GM23338 (cell line): ENCODE results near the gene RP2. TPM values are rescaled to one million over a fixed set of nuclear protein-coding genes. Genes with fewer than 3 reads are reported as not detected.

Experiments used
- ATAC-seq: fragments of 200-7000 bp; cut with Tn5 transposase; 3 replicates; pipeline ENCODE4 v1.9.1; 2020
- DNase-seq: peaks from one replicate; pipeline ENCODE4 v3.0.0-alpha.2; 2015; ENCODE audit warnings: low spot score
- H2AFZ ChIP-seq: fragments of 200-600 bp; sonication (generic); 2 replicates; pipeline ENCODE4 v1.8.0; 2016; ENCODE audit warnings: antibody characterized with exemption, mild to moderate bottlenecking, moderate library complexity
- H3F3A ChIP-seq: fragments of 200-600 bp; sonication (generic); replicated peaks from 2 replicates; pipeline ENCODE4 v1.8.0; 2017; ENCODE audit warnings: antibody characterized with exemption, mixed run types, low read depth
- H3K27ac ChIP-seq: fragments of 200-600 bp; sonication (generic); 2 replicates; pipeline ENCODE4 v1.6.1; 2016; ENCODE audit warnings: low read depth
- H3K27me3 ChIP-seq: fragments of 200-600 bp; sonication (generic); 2 replicates; pipeline ENCODE4 v1.8.0; 2016; ENCODE audit warnings: mild to moderate bottlenecking, mixed run types, moderate library complexity; ENCODE audit not compliant: insufficient read depth
- H3K36me3 ChIP-seq: fragments of 200-600 bp; sonication (generic); 2 replicates; pipeline ENCODE4 v1.8.0; 2016; ENCODE audit warnings: mild to moderate bottlenecking; ENCODE audit not compliant: insufficient read depth
- H3K4me1 ChIP-seq: fragments of 200-600 bp; sonication (generic); 2 replicates; pipeline ENCODE4 v1.8.0; 2016; ENCODE audit warnings: mild to moderate bottlenecking, moderate library complexity; ENCODE audit not compliant: insufficient read depth
- H3K4me2 ChIP-seq: fragments of 200-600 bp; sonication (generic); 2 replicates; pipeline ENCODE4 v1.7.1; 2017; ENCODE audit warnings: mixed run types
- H3K4me3 ChIP-seq: fragments of 200-600 bp; sonication (generic); 2 replicates; pipeline ENCODE4 v1.6.1; 2016; ENCODE audit warnings: mixed run types
- H3K79me2 ChIP-seq: fragments of 200-600 bp; sonication (generic); replicated peaks from 2 replicates; pipeline ENCODE4 v1.8.0; 2017; ENCODE audit warnings: mild to moderate bottlenecking; ENCODE audit not compliant: insufficient read depth
- H3K9me2 ChIP-seq: fragments of 200-600 bp; sonication (generic); 2 replicates; pipeline ENCODE4 v1.8.0; 2017; ENCODE audit not compliant: insufficient read depth
- H4K20me1 ChIP-seq: fragments of 200-600 bp; sonication (generic); replicated peaks from 2 replicates; pipeline ENCODE4 v1.8.0; 2017; ENCODE audit warnings: mild to moderate bottlenecking; ENCODE audit not compliant: insufficient read depth
- H3K27ac Mint-ChIP-seq: 2 replicates; pipeline ENCODE4 v1.8.0; 2020; ENCODE audit warnings: inconsistent platforms, mild to moderate bottlenecking, moderate library complexity, mixed read lengths
- H3K27me3 Mint-ChIP-seq: 3 replicates; pipeline ENCODE4 v1.8.0; 2022; ENCODE audit warnings: low read depth, mild to moderate bottlenecking, moderate library complexity, mixed read lengths, inconsistent platforms; ENCODE audit not compliant: insufficient read depth, poor library complexity
- H3K36me3 Mint-ChIP-seq: 3 replicates; pipeline ENCODE4 v1.8.0; 2021; ENCODE audit warnings: low read depth, mild to moderate bottlenecking, inconsistent platforms, moderate library complexity, mixed read lengths
- H3K4me1 Mint-ChIP-seq: 3 replicates; pipeline ENCODE4 v1.8.0; 2020; ENCODE audit warnings: mild to moderate bottlenecking, inconsistent platforms, mixed read lengths
- H3K4me3 Mint-ChIP-seq: 3 replicates; pipeline ENCODE4 v1.8.0; 2021; ENCODE audit warnings: moderate library complexity, mild to moderate bottlenecking, inconsistent platforms, mixed read lengths
- H3K9me3 Mint-ChIP-seq: 3 replicates; pipeline ENCODE4 v1.8.0; 2020; ENCODE audit warnings: moderate library complexity, mild to moderate bottlenecking, inconsistent platforms, mixed read lengths
- CREB1 ChIP-seq: fragments of 250-450 bp; sonication (Bioruptor Pico); IDR thresholded peaks from 2 replicates; pipeline ENCODE4 v1.5.0; 2020; ENCODE audit warnings: low read depth, mild to moderate bottlenecking, moderate library complexity
- CTCF ChIP-seq, 2 experiments: fragments of 200-600 bp in 1 of 2; sonication (generic) in 1 of 2; conservative IDR thresholded peaks; 2 replicates each; pipeline versions ENCODE4 v1.5.1 to v1.6.1; 2016 to 2017; ENCODE audit warnings: antibody characterized with exemption in 2 of 2, low read depth in 2 of 2, mild to moderate bottlenecking in 2 of 2, moderate library complexity in 1 of 2
- ETS1 ChIP-seq: IDR thresholded peaks from 2 replicates; pipeline ENCODE4 v1.6.1; 2016; ENCODE audit warnings: antibody characterized with exemption
- EZH2phosphoT487 ChIP-seq: fragments of 200-600 bp; sonication (generic); IDR thresholded peaks from one replicate; pipeline ENCODE4 v1.8.1; 2018; ENCODE audit warnings: antibody characterized with exemption; ENCODE audit not compliant: unreplicated experiment
- JUNB ChIP-seq: IDR thresholded peaks from one replicate; pipeline ENCODE4 v1.6.1; 2016; ENCODE audit warnings: antibody characterized with exemption; ENCODE audit not compliant: unreplicated experiment
- NANOG ChIP-seq: IDR thresholded peaks from 2 replicates; pipeline ENCODE4 v1.6.1; 2016; ENCODE audit warnings: antibody characterized with exemption, borderline replicate concordance
- STAT1 ChIP-seq: IDR thresholded peaks from one replicate; pipeline ENCODE4 v1.6.1; 2016; ENCODE audit warnings: antibody characterized with exemption; ENCODE audit not compliant: unreplicated experiment
- ZNF114 ChIP-seq: fragments of 250-450 bp; sonication (Bioruptor Pico); IDR thresholded peaks from 2 replicates; pipeline ENCODE4 v1.5.0; 2020; ENCODE audit warnings: mild to moderate bottlenecking, moderate library complexity
- ZNF331 ChIP-seq: fragments of 250-450 bp; sonication (Bioruptor Pico); IDR thresholded peaks from 2 replicates; pipeline ENCODE4 v1.5.0; 2020; ENCODE audit warnings: low read depth, mild to moderate bottlenecking, moderate library complexity
- polyA plus RNA-seq: library from polyadenylated mRNA; unstranded; fragments of >200 nt; fragmentation: Nextera tagmentation; extraction: Ambion mirVana; gene quantifications from 2 replicates; pipeline ENCODE4 v1.2.1, GENCODE V29; 2016
- total RNA-seq: library from RNA; depleted of rRNA; stranded (reverse); fragments of >200 nt; shearing (Covaris generic); gene quantifications from 2 replicates; pipeline ENCODE4 v1.2.3, GENCODE V29; 2014
- TF ChIP-seq, protein P1 (sequence below): IDR thresholded peaks from one replicate; pipeline ENCODE4 v1.6.1; 2018; ENCODE audit warnings: antibody characterized with exemption; ENCODE audit not compliant: unreplicated experiment

The RP2 gene
- total and polyA plus RNA-seq, 2 experiments from 2014 or later, result 4.5 to 12.1 TPM

GRCh38 chrX:46884799-46885198 is 48.0 kb downstream of the RP2 start (continued):
- TF ChIP-seq ETS1 (no peak), ZNF331 (CRISPR knock-in tag) (no peak), STAT1 (no peak), EZH2phosphoT487 (no peak), NANOG (no peak), CREB1 (CRISPR knock-in tag) (no peak), ZNF114 (no peak), CTCF (conservative IDR thresholded peaks at IDR 0.05; ENCODE audit: low read depth in 2 of 2) (no peak)
- TF ChIP-seq, protein P1, sequence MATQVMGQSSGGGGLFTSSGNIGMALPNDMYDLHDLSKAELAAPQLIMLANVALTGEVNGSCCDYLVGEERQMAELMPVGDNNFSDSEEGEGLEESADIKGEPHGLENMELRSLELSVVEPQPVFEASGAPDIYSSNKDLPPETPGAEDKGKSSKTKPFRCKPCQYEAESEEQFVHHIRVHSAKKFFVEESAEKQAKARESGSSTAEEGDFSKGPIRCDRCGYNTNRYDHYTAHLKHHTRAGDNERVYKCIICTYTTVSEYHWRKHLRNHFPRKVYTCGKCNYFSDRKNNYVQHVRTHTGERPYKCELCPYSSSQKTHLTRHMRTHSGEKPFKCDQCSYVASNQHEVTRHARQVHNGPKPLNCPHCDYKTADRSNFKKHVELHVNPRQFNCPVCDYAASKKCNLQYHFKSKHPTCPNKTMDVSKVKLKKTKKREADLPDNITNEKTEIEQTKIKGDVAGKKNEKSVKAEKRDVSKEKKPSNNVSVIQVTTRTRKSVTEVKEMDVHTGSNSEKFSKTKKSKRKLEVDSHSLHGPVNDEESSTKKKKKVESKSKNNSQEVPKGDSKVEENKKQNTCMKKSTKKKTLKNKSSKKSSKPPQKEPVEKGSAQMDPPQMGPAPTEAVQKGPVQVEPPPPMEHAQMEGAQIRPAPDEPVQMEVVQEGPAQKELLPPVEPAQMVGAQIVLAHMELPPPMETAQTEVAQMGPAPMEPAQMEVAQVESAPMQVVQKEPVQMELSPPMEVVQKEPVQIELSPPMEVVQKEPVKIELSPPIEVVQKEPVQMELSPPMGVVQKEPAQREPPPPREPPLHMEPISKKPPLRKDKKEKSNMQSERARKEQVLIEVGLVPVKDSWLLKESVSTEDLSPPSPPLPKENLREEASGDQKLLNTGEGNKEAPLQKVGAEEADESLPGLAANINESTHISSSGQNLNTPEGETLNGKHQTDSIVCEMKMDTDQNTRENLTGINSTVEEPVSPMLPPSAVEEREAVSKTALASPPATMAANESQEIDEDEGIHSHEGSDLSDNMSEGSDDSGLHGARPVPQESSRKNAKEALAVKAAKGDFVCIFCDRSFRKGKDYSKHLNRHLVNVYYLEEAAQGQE, result no peak

DNA sequence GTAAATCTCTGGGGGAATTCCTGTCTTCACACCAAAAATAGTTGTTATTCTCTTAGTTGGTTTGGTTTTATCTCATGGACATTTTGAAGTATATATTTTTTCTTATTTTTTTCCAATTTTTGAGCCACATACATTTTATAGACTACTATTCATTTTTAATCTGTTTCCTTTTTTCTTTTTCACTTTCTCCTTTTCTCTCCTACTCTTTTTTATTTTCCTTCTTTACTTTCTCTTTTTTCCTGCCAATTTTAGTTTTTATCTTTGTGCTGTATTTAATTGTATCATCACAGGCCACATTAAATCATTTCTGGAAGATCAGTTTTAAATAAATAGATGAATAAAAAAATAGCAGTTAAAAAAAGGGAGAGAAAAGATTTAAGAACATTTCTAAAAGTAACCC is 61.4 kb downstream of the RP2 start:
- H3K4me2 ChIP-seq, result no peak overlapping the region
- H3K27ac ChIP-seq, result no peak overlapping the region
- no peaks in the 10 kb centered on the region for H3K27me3 Mint-ChIP-seq
- H4K20me1 ChIP-seq, result no peaks in the 10 kb centered on the region
- H3K4me3 ChIP-seq, result no peak overlapping the region
- H3K27ac Mint-ChIP-seq, result no peak overlapping the region
- no peaks in the 10 kb centered on the region for H3F3A ChIP-seq
- H3K9me3 Mint-ChIP-seq, result no peaks in the 10 kb centered on the region
- H3K79me2 ChIP-seq, result no peaks in the 10 kb centered on the region
- no peaks in the 10 kb centered on the region for H3K9me2 ChIP-seq
- no peaks in the 10 kb centered on the region for H3K36me3 Mint-ChIP-seq
- H3K36me3 ChIP-seq, result no peaks in the 10 kb centered on the region
- no peaks in the 10 kb centered on the region for H3K27me3 ChIP-seq
- H3K4me1 Mint-ChIP-seq, result peaks cover under 1% of the 10 kb centered on the region; the same call in 1 of the 3 replicates
- TF ChIP-seq CREB1 (CRISPR knock-in tag) (no peak), JUNB (no peak), STAT1 (no peak), ZNF114 (no peak), ETS1 (no peak)
- TF ChIP-seq, protein P1, result no peak
- no peak overlapping the region for H2AFZ ChIP-seq
- no peak for ATAC-seq
- DNase-seq, result no peak
- no peak overlapping the region for H3K4me3 Mint-ChIP-seq
- H3K4me1 ChIP-seq, result no peaks in the 10 kb centered on the region
